Adipocyte (in vitro differentiated cells): ENCODE data around the gene ELP2.
"Not testable (repeated sequence)": the region's sequence is repeated elsewhere in the genome, so short reads cannot be mapped to it uniquely, and the experiment has no call there.

Source experiments
- DNase-seq: peaks from one replicate; pipeline ENCODE4 v3.0.0-alpha.2; 2015; ENCODE audit warnings: low read depth
- H3K27me3 ChIP-seq: replicated peaks from 2 replicates; pipeline ENCODE4 v1.7.0; 2013; ENCODE audit warnings: mild to moderate bottlenecking, low read length, moderate library complexity; ENCODE audit not compliant: control insufficient read depth, insufficient read depth
- H3K36me3 ChIP-seq: 2 replicates; pipeline ENCODE4 v1.7.0; 2013; ENCODE audit warnings: low read length, mild to moderate bottlenecking, moderate library complexity; ENCODE audit not compliant: control insufficient read depth, insufficient read depth, severe bottlenecking
- H3K4me1 ChIP-seq: 2 replicates; pipeline ENCODE4 v1.7.0; 2013; ENCODE audit warnings: mild to moderate bottlenecking, low read length, moderate library complexity; ENCODE audit not compliant: control insufficient read depth, insufficient read depth
- H3K4me3 ChIP-seq: 2 replicates; pipeline ENCODE4 v1.7.0; 2013; ENCODE audit warnings: mild to moderate bottlenecking, low read length, moderate library complexity
- H3K9ac ChIP-seq: 2 replicates; pipeline ENCODE4 v1.7.0; 2013; ENCODE audit warnings: mild to moderate bottlenecking, low read length, moderate library complexity
- H3K9me3 ChIP-seq: 2 replicates; pipeline ENCODE4 v1.7.0; 2013; ENCODE audit warnings: mild to moderate bottlenecking, low read length, moderate library complexity; ENCODE audit not compliant: control insufficient read depth

The ELP2 gene

DNA sequence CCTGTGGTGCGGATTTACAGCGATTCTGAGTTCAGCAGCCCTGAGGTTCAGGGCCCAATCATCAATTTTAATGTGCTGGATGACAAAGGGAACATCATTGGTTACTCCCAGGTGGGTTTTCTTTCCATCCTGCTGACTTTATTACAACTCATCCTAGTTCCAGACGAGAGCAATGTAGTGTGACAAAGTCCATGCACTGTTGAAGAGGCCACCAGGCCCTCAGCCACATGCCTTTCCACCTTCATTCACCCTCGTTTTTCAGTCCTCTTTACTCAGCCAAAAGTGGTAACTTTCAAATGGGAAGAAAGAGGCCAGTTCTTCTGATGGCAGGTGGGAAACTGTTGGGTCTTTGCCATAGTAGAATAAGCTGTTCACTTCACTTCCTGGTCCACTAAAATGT is 75.5 kb downstream of the ELP2 start:
- Histone ChIP-seq H3K9me3 (peaks cover 10% of the 10 kb centered on the region), H3K9ac (no peak overlapping the region), H3K4me1 (no peaks in the 10 kb centered on the region), H3K36me3 (peaks cover 43% of the 10 kb centered on the region), H3K4me3 (no peak overlapping the region), H3K27me3 (no peaks in the 10 kb centered on the region)
- DNase-seq, result no peak

DNA sequence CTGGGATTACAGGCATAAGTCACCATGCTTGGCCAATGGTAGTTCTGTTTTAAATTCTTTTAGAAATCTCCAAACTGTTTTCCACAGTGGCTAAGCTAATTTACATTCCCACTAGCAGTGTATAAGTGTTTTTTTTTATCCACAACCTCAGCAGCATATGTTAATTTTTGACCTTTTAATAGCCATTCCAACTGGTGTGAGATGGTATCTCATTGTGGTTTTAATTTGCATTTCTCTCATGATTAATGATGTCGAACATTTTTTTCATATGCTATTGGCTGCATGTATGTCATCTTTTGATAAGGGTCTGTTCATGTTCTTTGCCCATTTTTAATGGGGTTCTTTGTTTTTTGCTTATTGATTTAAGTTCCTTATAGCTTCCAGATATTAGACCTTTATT is 77.6 kb downstream of the ELP2 start:
- Histone ChIP-seq H3K4me3 (no peak overlapping the region), H3K9me3 (peaks cover 10% of the 10 kb centered on the region), H3K27me3 (no peaks in the 10 kb centered on the region), H3K4me1 (peaks cover 10% of the 10 kb centered on the region), H3K36me3 (peaks cover 39% of the 10 kb centered on the region), H3K9ac (no peak overlapping the region)
- no peak for DNase-seq

GRCh38 chr18:36207969-36208368 is 78.3 kb downstream of the ELP2 start:
- Histone ChIP-seq H3K36me3 (peaks cover 39% of the 10 kb centered on the region), H3K4me1 (peaks cover 16% of the 10 kb centered on the region)
- not testable (repeated sequence) for H3K27me3 ChIP-seq, H3K4me3 ChIP-seq, H3K9me3 ChIP-seq, H3K9ac ChIP-seq, DNase-seq

GRCh38 chr18:36211612-36212065 is 81.9 kb downstream of the ELP2 start:
- H3K9me3 ChIP-seq, result peaks cover 10% of the 10 kb centered on the region
- H3K36me3 ChIP-seq, result peaks cover 40% of the 10 kb centered on the region
- no peak for DNase-seq
- no peak overlapping the region for H3K4me3 ChIP-seq
- H3K27me3 ChIP-seq, result no peaks in the 10 kb centered on the region
- H3K4me1 ChIP-seq, result peaks cover 20% of the 10 kb centered on the region
- H3K9ac ChIP-seq, result no peak overlapping the region

DNA sequence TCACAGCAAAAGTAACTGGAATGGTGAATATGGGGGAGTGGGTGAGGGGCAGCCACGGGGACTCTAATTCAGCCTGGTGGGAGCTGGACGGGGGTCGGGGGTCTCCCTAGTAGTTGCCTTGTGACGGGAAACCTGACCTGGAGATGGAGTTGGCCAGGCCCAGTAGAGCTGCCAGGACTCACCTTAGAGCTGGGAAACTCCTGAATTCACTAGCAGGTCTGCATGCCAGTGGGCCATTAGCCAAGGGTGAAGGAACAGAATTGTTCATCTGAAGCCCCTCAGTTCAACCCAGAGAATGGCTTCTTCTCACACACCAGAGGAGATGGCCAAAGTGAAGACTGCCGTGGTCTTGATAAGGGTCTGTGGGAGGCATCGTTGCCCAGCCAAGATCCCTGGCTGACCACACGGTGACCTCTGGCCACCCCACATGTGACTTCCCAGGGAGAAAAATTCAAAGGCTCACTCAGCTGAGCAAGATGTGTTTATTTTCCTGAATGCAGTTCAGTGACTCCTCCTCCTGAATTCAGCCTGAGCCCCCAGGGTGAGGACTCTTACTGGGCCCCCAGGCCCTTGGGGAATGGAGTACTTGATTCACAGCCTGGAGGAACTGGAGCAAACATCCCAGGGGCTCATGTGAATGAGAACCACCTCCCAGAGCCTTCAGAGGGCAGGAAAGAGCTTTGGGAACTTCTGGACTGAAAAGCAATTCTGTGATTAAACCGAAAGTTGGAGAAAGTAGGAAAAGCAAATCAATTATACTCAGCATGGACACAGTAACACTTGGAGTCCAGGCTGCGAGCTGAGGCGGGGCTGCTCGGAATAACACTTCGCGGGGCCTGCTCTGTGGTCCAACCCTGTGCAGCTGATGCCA is 82.8 kb downstream of the ELP2 start:
- Histone ChIP-seq H3K4me1 (peaks cover 20% of the 10 kb centered on the region), H3K9me3 (peaks cover 9% of the 10 kb centered on the region), H3K9ac (peak overlapping the region; percentile 17), H3K27me3 (no peaks in the 10 kb centered on the region), H3K4me3 (peak overlapping the region; percentile 18), H3K36me3 (peaks cover 41% of the 10 kb centered on the region)
- peak; percentile 6 for DNase-seq

GRCh38 chr18:36214811-36215210 is 85.1 kb downstream of the ELP2 start:
- Histone ChIP-seq H3K4me1 (peaks cover 20% of the 10 kb centered on the region), H3K4me3 (no peak overlapping the region), H3K9me3 (no peaks in the 10 kb centered on the region), H3K27me3 (no peaks in the 10 kb centered on the region), H3K36me3 (peaks cover 34% of the 10 kb centered on the region), H3K9ac (no peak overlapping the region)
- DNase-seq, result no peak

DNA sequence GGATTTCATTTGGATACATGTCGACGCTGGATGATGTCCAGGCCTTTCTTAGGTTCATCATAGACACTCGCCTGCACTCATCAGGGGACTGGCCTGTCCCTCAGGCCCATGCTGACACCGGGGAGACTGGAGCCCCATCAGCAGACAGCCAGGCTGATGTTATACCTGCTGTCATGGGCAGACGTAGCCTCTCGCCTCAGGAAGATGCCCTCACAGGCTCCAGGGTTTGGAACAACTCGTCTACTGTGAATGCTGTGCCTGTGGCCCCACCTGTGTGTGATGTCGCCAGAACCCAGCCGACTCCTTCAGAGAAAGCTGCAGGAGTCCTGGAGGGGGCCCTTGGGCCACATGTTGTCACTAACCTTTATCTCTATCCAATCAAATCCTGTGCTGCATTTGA is 85.9 kb downstream of the ELP2 start:
- no peak for DNase-seq
- Histone ChIP-seq H3K9me3 (no peaks in the 10 kb centered on the region), H3K9ac (no peak overlapping the region), H3K27me3 (no peaks in the 10 kb centered on the region), H3K36me3 (peaks cover 34% of the 10 kb centered on the region), H3K4me3 (no peak overlapping the region), H3K4me1 (peaks cover 20% of the 10 kb centered on the region)

DNA sequence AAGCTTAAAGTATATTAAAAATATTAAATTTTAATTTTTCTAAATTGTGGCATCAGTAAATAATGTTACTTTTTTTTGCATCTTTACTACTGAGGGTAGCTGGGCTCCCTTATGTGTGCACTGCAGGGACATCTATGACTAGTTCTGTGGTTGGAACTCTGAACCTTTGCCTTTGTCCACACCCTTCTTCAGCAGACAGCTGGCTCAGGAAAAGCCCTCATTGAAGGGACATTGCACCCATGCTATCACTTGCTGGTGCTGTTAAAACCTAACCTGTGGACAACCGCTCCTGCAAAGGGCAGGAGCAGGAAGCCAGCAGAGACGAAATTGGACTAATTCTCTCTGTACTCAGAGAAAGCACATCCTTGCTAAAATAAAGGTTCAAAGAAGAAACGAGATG is 87.6 kb downstream of the ELP2 start:
- Histone ChIP-seq H3K4me1 (peaks cover 10% of the 10 kb centered on the region), H3K4me3 (no peak overlapping the region)
- no peak for DNase-seq

DNA sequence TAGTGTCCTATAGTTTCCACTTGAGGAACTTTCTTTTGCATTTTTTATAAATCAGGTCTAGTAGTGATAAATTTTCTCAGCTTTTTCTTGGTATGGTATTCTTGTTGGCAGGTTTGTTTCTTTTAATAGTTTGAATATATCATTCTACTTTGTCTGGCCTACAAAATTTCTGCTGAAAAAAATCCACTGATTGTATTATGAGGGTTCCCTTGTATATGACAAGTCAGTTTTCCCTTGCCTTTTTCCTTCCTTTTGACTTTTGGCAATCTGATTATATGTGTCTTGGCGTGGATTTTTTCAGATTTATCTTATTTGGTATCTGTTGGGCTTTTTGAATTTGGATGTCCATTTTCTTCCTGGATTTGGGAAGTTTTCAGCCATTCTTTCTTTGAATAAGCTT is 99.5 kb downstream of the ELP2 start:
- DNase-seq, result no peak
- Histone ChIP-seq H3K4me1 (no peaks in the 10 kb centered on the region), H3K9ac (no peak overlapping the region), H3K36me3 (peaks cover 54% of the 10 kb centered on the region), H3K4me3 (no peak overlapping the region), H3K9me3 (peaks cover 24% of the 10 kb centered on the region), H3K27me3 (no peaks in the 10 kb centered on the region)

More for the DNA sequence above, 87.6 kb downstream of the ELP2 start:
- peaks cover 49% of the 10 kb centered on the region for H3K36me3 ChIP-seq
- no peaks in the 10 kb centered on the region for H3K9me3 ChIP-seq
- no peaks in the 10 kb centered on the region for H3K27me3 ChIP-seq
- no peak overlapping the region for H3K9ac ChIP-seq
